Measurements from ENCODE around the gene VAMP4.

DNA sequence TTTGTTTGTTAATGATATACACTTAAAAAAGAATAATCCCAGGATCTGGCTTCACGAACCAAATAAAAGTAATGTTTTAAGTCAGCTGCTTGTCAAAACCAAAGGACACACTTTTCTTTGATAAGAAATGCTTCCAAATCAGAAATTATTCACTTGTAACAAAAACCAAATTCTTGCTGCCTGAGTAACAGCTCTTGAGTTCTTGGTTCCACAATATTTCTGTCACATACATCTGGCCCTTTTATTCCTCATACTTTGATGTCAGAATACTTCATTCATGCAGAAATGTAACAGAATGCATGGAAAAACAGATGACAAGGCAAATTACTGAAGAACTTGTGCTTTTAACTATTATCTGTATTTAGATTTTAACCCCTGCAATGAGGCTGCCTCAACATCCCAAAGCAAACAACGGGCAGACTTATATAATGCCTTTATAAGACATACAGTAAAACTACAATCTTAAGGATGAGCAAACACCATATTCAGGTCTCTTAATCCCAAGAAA lies 1.5 kb downstream of the VAMP4 start:
- TF ChIP-seq FOXP2 (optimal IDR thresholded peaks at IDR 0.05; ENCODE audit: control extremely low read depth, extremely low read length, insufficient read depth) (no peak), POLR2AphosphoS5 (IDR thresholded peaks at IDR 0.05; ENCODE audit: borderline replicate concordance, low read depth, low read length) (no peak)

Data from SK-N-MC (cell line).